DMS53 treated with DMSO at 0.1 percent for 48 hours (cell line): ENCODE results near the gene CFAP97.
A peak's percentile ranks its signal among the peaks of the same experiment; 100 is the strongest.
"Not testable (repeated sequence)": the region's sequence is repeated elsewhere in the genome, so short reads cannot be mapped to it uniquely, and the experiment has no call there.

ENCODE experiments used
- DNase-seq: peaks from one replicate; lab custom pipeline; 2025; ENCODE audit not compliant: unreplicated experiment; lab: John Stamatoyannopoulos, UW

The CFAP97 gene

GRCh38 chr4:185222598-185222997 is 18.8 kb upstream of the CFAP97 start:
- no peak for DNase-seq

GRCh38 chr4:185221912-185222311 is 18.1 kb upstream of the CFAP97 start:
- DNase-seq, result no peak

- no peak for DNase-seq
Observed at GRCh38 chr4:185221491-185221890, 17.7 kb upstream of the CFAP97 start.

- DNase-seq, result no peak
Observed at GRCh38 chr4:185219551-185220344, 15.9 kb upstream of the CFAP97 start.

- DNase-seq, result no peak
Observed at GRCh38 chr4:185218312-185218711, 14.5 kb upstream of the CFAP97 start.

DNA sequence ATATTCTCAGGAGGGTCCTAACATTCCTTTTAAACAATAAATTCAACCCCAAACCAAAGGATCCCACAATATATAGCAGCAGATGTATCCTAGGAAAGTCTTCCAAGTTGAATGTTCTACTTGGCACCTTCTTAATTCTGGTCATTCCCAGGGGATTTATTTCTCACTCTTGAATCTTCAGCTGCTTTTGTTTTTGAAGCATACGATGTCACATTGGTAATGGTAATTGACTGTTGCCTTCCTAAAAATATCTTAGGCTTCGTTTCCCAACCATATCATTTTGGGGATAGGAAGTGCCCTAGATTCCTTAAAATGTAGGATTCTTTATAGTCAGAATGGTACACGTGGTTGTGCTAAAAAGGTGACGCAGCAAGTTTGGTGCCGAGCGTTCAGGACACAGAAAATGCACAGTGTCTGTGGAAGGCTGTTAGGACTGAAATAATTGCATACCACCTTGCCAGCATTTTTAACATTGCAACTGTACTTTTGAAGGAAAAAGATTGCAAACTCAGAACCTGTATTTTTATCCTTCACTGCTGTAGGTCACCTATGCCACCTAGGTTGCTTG is 13.7 kb upstream of the CFAP97 start:
- no peak for DNase-seq

DNA sequence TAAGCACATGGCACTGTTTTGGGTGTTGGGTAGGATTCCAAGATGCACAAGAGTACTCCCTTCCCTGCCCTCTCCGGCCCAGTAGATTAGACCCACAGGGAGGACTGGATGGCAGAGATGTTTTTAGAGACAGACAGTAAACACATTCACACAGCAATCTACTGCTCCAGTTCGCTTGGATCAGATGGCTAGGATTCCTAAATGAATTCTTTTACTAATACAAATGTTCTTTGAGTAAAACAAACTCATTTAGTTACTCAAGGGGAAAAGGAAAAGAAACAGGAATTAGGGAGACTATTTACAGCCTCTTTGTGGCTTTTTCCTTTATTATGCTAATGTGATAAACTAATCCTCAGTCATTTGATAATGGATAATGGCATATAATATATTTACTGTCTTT is 11.5 kb upstream of the CFAP97 start:
- DNase-seq, result no peak

DNA sequence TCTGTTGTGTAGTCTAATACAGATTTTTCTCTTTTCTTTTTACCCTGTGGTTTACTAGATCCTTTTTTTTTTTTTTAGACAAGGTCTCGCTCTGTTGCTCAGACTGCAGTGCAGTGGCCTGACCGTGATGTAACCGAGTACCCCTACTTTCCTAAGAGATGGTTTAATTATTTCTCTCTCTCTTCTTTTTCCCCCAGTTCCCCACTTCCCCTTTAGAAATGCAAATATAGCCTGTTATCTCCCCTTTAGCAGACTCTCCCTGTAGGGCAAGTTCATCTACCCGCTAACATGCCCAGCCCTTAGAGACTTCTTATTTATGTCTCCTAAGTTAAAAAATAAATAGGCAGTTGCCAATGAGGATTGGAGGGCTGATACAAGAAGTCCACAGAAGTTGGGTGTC is 10.1 kb upstream of the CFAP97 start:
- DNase-seq, result no peak

DNA sequence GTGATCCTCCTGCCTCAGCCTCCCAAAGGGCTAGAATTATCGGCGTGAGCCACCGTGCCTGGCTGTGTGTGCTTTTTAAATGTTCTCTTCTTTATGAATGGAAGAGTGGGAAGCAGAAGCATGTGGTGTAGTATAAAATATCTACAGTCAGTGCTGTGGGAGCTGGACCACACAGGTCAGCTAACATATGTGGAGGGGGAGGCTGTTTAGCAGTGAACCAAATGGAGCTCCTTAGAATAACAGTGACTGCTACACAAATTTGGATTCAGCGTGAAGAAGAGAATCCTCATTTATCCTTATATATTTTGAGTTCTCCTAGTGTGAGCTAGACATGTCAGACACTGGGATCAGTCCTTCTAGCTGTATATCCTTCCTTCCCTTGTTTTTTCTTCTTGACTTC is 8.8 kb upstream of the CFAP97 start:
- no peak for DNase-seq

DNA sequence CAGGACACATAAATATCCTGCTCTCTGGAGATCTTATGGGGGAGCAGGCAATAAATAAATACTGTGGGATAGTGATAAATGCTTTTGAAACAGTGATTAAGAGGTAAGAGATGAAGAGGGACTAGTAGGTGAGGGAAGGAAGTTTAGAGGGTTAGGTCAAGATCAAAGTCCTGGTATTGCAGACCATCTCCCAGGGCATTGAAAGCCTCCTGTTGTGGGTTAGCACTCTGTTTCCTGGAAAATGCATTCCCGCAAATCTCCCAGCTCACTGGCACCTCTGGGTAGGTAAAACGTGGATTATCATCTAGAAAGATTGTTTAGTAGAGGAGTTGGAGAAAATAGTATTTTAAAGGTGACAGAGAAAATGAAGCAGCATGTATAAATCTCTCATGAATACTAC is 7.8 kb upstream of the CFAP97 start:
- DNase-seq, result no peak

DNA sequence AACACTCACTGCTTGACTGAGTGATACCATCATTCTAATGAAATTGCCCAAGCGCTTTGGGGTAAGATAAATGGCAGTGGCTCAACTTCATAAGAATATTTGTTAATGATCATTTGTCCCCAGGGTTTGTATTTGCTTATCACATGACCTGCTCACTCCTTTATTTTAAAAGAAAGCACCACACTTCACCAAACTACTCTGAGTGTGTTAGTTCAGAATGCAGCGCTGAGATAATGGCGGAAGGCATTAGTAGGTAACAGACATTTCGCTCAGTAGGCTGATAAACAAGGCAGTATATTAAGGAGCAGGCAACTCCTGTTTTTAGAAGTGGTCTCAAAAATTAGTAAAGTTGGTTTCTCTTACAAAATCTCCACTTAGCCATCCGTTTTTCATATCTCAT is 7.2 kb upstream of the CFAP97 start:
- DNase-seq, result no peak

- DNase-seq, result peak; percentile 1
Observed at GRCh38 chr4:185210102-185210981, 6.5 kb upstream of the CFAP97 start.

DNA sequence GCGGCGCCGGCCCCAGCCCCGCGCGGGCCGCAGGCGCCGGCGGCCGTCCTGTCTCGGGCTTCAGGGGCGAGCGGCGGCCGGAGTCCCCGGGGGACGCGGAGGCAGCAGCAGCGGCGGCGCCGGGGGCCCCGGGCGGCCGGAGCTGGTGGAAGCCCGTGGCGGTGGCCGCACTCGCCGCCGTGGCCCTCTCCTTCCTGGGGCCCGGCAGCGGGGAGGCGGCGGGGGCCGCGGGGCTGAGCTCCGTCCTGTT is 6.0 kb upstream of the CFAP97 start:
- DNase-seq, result not testable (repeated sequence)

GRCh38 chr4:185209031-185209851 is 5.4 kb upstream of the CFAP97 start, which contains the start of gene SNX25:
Gene SNX25 (plus strand): TSS chr4:185209598. CDS start chr4:185209827, 229 bp downstream.
- DNase-seq, result peak; percentile 70

GRCh38 chr4:185207466-185207865 is 3.7 kb upstream of the CFAP97 start:
- DNase-seq, result no peak

GRCh38 chr4:185205697-185206342 is 2.0 kb upstream of the CFAP97 start:
- DNase-seq, result no peak

DNA sequence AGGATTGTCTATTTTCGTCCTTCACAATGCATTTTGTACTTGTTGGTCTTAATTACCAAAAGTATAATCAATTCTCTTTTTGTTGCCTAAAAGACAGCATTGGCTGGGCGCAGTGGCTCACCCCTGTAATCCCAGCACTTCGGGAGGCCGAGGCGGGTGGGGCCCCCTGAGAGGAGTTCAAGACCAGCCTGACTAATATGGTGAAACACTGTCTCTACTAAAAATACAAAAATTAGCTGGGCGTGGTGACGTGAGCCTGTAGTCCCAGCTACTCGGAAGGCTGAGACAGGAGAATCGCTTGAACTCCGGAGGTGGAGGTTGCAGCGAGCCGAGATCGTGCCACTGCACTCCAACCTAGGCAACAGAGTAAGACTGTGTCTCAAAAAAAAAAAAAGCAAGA is 1.3 kb upstream of the CFAP97 start:
- not testable (repeated sequence) for DNase-seq

DNA sequence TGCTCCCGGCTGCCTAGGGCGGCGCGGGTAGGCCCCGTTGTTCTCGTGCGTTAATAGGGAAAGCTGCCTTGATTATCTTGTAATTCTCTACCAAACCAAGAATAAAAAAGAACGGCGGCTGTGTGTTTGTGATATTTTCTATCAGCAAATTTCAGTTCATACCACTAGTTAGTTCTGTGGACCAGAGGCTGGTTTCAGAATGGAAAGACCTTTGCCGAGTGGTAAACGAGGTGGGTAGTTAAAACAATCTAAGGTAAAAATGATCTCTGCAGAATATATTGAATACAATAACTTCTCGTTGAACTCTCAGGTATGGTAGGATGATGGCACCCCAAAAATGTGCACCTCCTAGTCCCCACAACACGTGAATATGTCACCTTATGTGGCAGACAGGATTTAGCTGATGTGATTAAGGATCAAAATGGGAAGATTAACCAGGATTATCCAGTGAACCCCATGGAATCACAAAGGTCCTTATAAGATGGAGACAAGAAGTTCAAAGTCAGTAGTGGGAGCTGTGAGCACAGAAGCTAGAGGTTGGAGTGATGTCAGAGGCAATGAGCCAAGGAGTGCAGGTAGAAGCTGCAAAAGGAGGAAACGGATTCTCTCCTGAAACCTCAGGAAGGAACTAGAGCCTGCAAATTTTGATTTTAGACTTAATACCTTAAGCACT is 574 bp upstream of the CFAP97 start:
- no peak for DNase-seq

GRCh38 chr4:185202984-185203485 is 765 bp downstream of the CFAP97 start:
- no peak for DNase-seq
